Amniotic stem cell (primary cell): ENCODE results near the gene POLDIP2.
"Not testable (repeated sequence)": the region's sequence is repeated elsewhere in the genome, so short reads cannot be mapped to it uniquely, and the experiment has no call there.

Experiments used
- DNase-seq: peaks from one replicate; lab custom pipeline; 2025; lab: John Stamatoyannopoulos, UW

Gene POLDIP2

GRCh38 chr17:28364665-28365363 is 7.5 kb upstream of the POLDIP2 start, which contains the start of gene SEBOX:
Gene SEBOX, minus strand, starts transcription at chr17:28365199. Its CDS starts 48 bp downstream, at chr17:28365151.
- no peak for DNase-seq

- no peak for DNase-seq
Observed at GRCh38 chr17:28363776-28364650, 6.7 kb upstream of the POLDIP2 start.

GRCh38 chr17:28363186-28363585 is 5.9 kb upstream of the POLDIP2 start:
- DNase-seq, result no peak

- no peak for DNase-seq
Observed at GRCh38 chr17:28357901-28358197, 522 bp upstream of the POLDIP2 start.

GRCh38 chr17:28350271-28350670 is 7.1 kb downstream of the POLDIP2 start:
- no peak for DNase-seq

GRCh38 chr17:28348979-28349378 is 8.3 kb downstream of the POLDIP2 start:
- DNase-seq, result no peak

- DNase-seq, result peak; percentile 75
Observed at GRCh38 chr17:28347261-28347891, 10.0 kb downstream of the POLDIP2 start.

- no peak for DNase-seq
Observed at GRCh38 chr17:28346746-28347246, 10.5 kb downstream of the POLDIP2 start.

GRCh38 chr17:28346199-28346580 is 11.1 kb downstream of the POLDIP2 start:
- no peak for DNase-seq

- no peak for DNase-seq
Observed at GRCh38 chr17:28345419-28346198, 11.7 kb downstream of the POLDIP2 start.

GRCh38 chr17:28344435-28344901 is 12.9 kb downstream of the POLDIP2 start:
- DNase-seq, result no peak

GRCh38 chr17:28344011-28344410 is 13.3 kb downstream of the POLDIP2 start:
- DNase-seq, result no peak

GRCh38 chr17:28343491-28343932 is 13.8 kb downstream of the POLDIP2 start:
- no peak for DNase-seq

GRCh38 chr17:28342313-28342712 is 15.0 kb downstream of the POLDIP2 start:
- DNase-seq, result no peak

- DNase-seq, result no peak
Observed at GRCh38 chr17:28341516-28341915, 15.8 kb downstream of the POLDIP2 start.

- DNase-seq, result no peak
Observed at GRCh38 chr17:28340374-28340773, 17.0 kb downstream of the POLDIP2 start.

GRCh38 chr17:28339431-28339830 is 17.9 kb downstream of the POLDIP2 start:
- no peak for DNase-seq

- not testable (repeated sequence) for DNase-seq
Observed at GRCh38 chr17:28338769-28339212, 18.5 kb downstream of the POLDIP2 start.

- no peak for DNase-seq
Observed at GRCh38 chr17:28338056-28338768, 19.1 kb downstream of the POLDIP2 start.

- DNase-seq, result peak; percentile 80
Observed at GRCh38 chr17:28335959-28336871, 21.1 kb downstream of the POLDIP2 start.
